Mammary microvascular endothelial cell (primary cell): ENCODE measurements around the gene RAB23. TPM values are rescaled to one million over a fixed set of nuclear protein-coding genes. Genes with fewer than 3 reads are reported as not detected.

Experiments
- total RNA-seq: library from RNA; depleted of rRNA; stranded (reverse); fragments of >200 nt; gene quantifications from 2 replicates; pipeline ENCODE4 v1.2.3, GENCODE V29; 2015

The RAB23 gene
- 10.1 and 11.1 TPM in 2 replicates for total RNA-seq

DNA sequence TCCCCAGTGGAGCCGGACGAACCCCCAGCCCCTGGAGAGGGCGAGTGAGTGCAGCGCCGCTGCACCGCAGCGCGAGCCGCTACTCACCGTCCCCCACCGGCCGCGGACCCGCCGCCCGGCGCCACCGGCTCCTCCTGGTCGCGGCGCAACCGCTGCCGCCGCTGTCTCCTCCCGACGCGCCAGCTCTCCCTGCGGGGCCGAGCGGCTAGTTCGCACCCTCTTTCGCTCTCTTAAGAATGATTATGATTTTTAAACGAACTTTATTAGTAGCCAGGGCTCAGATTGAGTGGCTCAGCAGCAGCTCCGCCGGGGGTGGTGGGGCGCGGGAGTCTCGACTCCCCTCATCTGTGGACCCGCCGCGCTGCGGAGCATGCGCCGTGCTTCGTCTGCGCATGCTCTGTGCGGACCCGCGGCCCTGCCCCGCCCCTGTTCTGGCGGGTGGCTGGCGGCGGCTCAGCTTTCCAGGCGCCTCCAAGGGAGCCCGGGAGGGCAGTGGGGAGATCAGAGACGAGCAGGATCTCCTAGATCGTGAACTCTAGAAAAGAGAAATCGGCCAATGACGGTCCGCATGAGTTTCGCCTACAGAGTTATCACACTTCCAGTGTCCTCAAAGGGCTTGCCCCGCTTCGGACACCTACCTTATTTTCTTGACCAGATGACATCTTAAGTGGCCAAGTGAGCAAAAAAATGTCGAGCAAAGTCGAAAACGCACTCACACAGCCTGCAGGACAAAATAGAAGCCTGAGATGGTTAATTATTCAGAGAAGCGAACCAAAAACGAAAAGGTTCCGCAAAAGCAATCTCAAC is at the start of gene RAB23:
Gene RAB23 (minus strand): TSS at position 372 of the 807 bp plus-strand sequence. CDS start 11,927 bp downstream, outside the sequence.

DNA sequence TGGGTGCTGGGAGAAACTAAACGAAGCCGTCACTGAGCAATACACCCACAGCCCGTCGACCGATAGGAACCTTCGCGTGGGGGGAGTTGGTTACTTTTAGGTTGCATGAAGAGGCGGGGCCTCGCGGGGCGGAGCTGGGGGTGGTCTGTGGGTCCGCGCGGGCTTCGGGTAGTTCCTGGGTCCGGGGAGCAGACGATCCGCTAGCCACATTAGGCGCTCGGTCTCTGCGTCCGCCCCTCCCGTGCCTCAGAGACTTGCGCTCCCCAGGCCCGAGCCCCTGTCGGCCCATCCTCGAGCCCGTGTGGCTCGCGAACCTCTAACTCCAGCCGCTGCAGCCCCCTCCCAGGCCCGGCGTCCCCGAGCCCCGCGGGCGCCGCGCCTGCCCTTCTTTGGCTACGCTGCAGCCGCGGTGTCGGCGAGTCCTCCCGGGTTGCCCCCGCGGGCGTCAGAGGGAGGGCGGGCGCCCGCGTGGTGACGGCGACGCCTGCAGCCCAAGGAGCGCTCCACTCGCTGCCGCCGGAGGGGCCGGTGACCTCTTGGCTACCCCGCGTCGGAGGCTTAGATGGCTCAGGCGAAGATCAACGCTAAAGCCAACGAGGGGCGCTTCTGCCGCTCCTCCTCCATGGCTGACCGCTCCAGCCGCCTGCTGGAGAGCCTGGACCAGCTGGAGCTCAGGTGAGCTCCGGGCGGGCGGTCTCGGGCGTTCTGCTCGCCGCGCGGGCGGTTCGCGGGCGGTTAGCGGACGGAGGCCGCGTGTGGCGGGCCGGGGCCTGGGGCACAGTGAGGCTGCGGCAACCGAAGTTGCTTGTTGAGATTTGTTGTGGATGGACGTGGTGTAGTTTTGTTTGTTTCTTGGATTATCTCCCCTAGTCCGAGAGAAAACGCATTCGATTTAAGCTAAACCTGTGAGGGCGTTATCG is 49.7 kb downstream of the RAB23 start, which contains the start of gene BAG2:
Gene BAG2 (plus strand): TSS at position 191 of the 920 bp plus-strand sequence. CDS start 372 bp downstream, at position 563.

Other genes with a start within 250 kb of the RAB23 start
- gene KIAA1586, start 175.6 kb downstream of the RAB23 start, total RNA-seq: 4.9 and 6.2 TPM in 2 replicates
- 18.6 TPM in 2 replicates for gene ZNF451, start 132.1 kb downstream of the RAB23 start, total RNA-seq
- 5.7 and 5.8 TPM in 2 replicates for gene BAG2, start 50.0 kb downstream of the RAB23 start, total RNA-seq
- gene PRIM2, start 95.3 kb upstream of the RAB23 start, total RNA-seq: 18.7 and 21.7 TPM in 2 replicates